K562 (cell line): Measurements from ENCODE around the gene DIAPH3. TPM values are rescaled to one million over a fixed set of nuclear protein-coding genes. Genes with fewer than 3 reads are reported as not detected.

ENCODE experiments used
- DNMT1 ChIP-seq: fragments of 450-650 bp; IDR thresholded peaks from 2 replicates; pipeline ENCODE4 v1.6.1; 2016; ENCODE audit warnings: antibody characterized with exemption, mild to moderate bottlenecking
- ZBTB8A ChIP-seq: fragments of 450-650 bp; IDR thresholded peaks from 2 replicates; pipeline ENCODE4 v1.6.1; 2018; ENCODE audit warnings: mild to moderate bottlenecking, moderate library complexity; ENCODE audit not compliant: partially characterized antibody
- ZHX1 ChIP-seq: fragments of 150-350 bp; conservative IDR thresholded peaks from 2 replicates; pipeline ENCODE4 v1.6.1; 2014; ENCODE audit warnings: low read length
- ZNF609 ChIP-seq: sonication (generic); formaldehyde crosslinking; IDR thresholded peaks from 2 replicates; pipeline ENCODE4 v1.8.1; 2023; ENCODE audit warnings: missing genetic modification reagents, mild to moderate bottlenecking, borderline replicate concordance
- polyA plus RNA-seq, 8 experiments: library from polyadenylated mRNA; depleted of rRNA in 4 of 8; stranded (reverse) in 5 of 8; unstranded in 3 of 8; fragments of >200 nt; fragmentation: Nextera tagmentation in 2 of 8; fragmentation: Illumina TruSeq in 1 of 8; extraction: Ambion mirVana in 2 of 8; extraction: Trizol in 1 of 8; gene quantifications; 2 replicates each; pipeline versions ENCODE4 v1.2.1 to v1.2.3, GENCODE V29; 2011 to 2014; ENCODE audit warnings: inconsistent platforms in 1 of 8, missing spikeins in 1 of 8
- total RNA-seq, 7 experiments: library from RNA; depleted of rRNA in 6 of 7; stranded (reverse); fragments of >200 nt in 6 of 7; fragmentation: Illumina TruSeq in 2 of 7; extraction: Trizol in 2 of 7; gene quantifications; 2 replicates each; pipeline versions ENCODE4 v1.2.1 to v1.2.3, GENCODE V29; 2011 to 2021; ENCODE audit warnings: low replicate concordance in 1 of 7

The DIAPH3 gene
- total and polyA plus RNA-seq, 9 of the 15 experiments (the other 6 are each of a cell fraction or from before 2014, with no cell fraction given), result 9.0 to 18.7 (median 14.7) TPM

DNA sequence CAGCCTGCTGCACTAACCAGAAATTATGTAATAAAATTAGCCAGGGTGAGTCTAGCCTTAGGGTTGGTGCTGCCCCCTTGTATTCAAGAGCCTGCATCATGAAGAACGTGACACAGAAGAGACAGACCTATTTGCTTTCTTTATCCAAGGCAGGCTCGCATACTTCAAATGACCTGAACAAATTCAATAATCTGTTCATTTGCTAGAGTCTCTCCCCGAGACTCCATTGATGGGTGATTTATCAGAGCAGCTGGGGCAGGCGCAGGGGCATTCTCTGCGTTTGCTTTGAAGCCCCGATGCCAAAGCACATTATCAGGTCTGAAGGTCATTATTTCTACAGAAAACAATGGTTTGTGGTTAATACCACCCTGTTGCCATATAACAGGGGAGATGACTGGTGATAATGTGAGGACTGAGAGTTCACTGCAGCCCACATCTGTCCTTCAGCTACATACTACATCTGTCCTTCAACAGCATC, 520.3 kb downstream of the DIAPH3 start (continued):
- TF ChIP-seq ZNF609 (CRISPR knock-in tag) (no peak), DNMT1 (no peak), ZHX1 (no peak), ZBTB8A (no peak)
